H9 (cell line): ENCODE measurements around the gene LSS. TPM values are rescaled to one million over a fixed set of nuclear protein-coding genes. Genes with fewer than 3 reads are reported as not detected.

Experiments used
- DNase-seq: peaks from one replicate; pipeline ENCODE4 v3.0.0-alpha.2; 2017
- H2AFZ ChIP-seq: one replicate; pipeline ENCODE4 v1.6.1; 2013; ENCODE audit warnings: mild to moderate bottlenecking, low read length, control low read depth, moderate library complexity
- H2AK5ac ChIP-seq: 2 replicates; pipeline ENCODE4 v1.6.1; 2013; ENCODE audit warnings: low read length, control low read depth, mixed read lengths; ENCODE audit not compliant: insufficient read length
- H2BK120ac ChIP-seq: one replicate; pipeline ENCODE4 v1.6.1; 2013; ENCODE audit warnings: low read depth, mild to moderate bottlenecking, low read length, control low read depth, inconsistent platforms; ENCODE audit not compliant: poor library complexity, severe bottlenecking
- H2BK12ac ChIP-seq: 2 replicates; pipeline ENCODE4 v1.6.1; 2013; ENCODE audit warnings: low read length, control low read depth, mixed read lengths, low read depth; ENCODE audit not compliant: insufficient read length
- H2BK15ac ChIP-seq: 2 replicates; pipeline ENCODE4 v1.6.1; 2013; ENCODE audit warnings: low read depth, low read length, control low read depth
- H2BK20ac ChIP-seq: one replicate; pipeline ENCODE4 v1.6.1; 2013; ENCODE audit warnings: low read depth, mild to moderate bottlenecking, low read length, control low read depth, inconsistent platforms; ENCODE audit not compliant: poor library complexity, severe bottlenecking
- H2BK5ac ChIP-seq: 2 replicates; pipeline ENCODE4 v1.6.1; 2013; ENCODE audit warnings: low read length, control low read depth, mixed read lengths; ENCODE audit not compliant: insufficient read length
- H3K14ac ChIP-seq: 2 replicates; pipeline ENCODE4 v1.6.1; 2013; ENCODE audit warnings: low read length, control low read depth; ENCODE audit not compliant: insufficient read depth
- H3K18ac ChIP-seq: 2 replicates; pipeline ENCODE4 v1.6.1; 2013; ENCODE audit warnings: low read depth, mild to moderate bottlenecking, mixed read lengths, low read length, control low read depth; ENCODE audit not compliant: insufficient read length
- H3K23ac ChIP-seq: 2 replicates; pipeline ENCODE4 v1.6.1; 2013; ENCODE audit warnings: low read length, control low read depth, mixed read lengths, low read depth; ENCODE audit not compliant: insufficient read length
- H3K23me2 ChIP-seq: 2 replicates; pipeline ENCODE4 v1.6.1; 2013; ENCODE audit warnings: low read depth, mild to moderate bottlenecking, mixed read lengths, low read length, control low read depth; ENCODE audit not compliant: insufficient read length, poor library complexity, severe bottlenecking
- H3K27ac ChIP-seq: 2 replicates; pipeline ENCODE4 v1.5.1; 2013; ENCODE audit warnings: low read length, control low read depth, mixed read lengths, low read depth; ENCODE audit not compliant: insufficient read length
- H3K27me3 ChIP-seq: 2 replicates; pipeline ENCODE4 v1.6.1; 2013; ENCODE audit warnings: low read length, control low read depth, inconsistent platforms; ENCODE audit not compliant: insufficient read depth
- H3K4ac ChIP-seq: 2 replicates; pipeline ENCODE4 v1.6.1; 2013; ENCODE audit warnings: low read depth, mild to moderate bottlenecking, control low read depth, inconsistent platforms, low read length, moderate library complexity
- H3K4me1 ChIP-seq: 2 replicates; pipeline ENCODE4 v1.6.1; 2013; ENCODE audit warnings: low read length, control low read depth, inconsistent platforms; ENCODE audit not compliant: insufficient read depth
- H3K4me2 ChIP-seq: 2 replicates; pipeline ENCODE4 v1.6.1; 2013; ENCODE audit warnings: low read length, control low read depth, mixed read lengths; ENCODE audit not compliant: insufficient read length, insufficient read depth
- H3K56ac ChIP-seq: 2 replicates; pipeline ENCODE4 v1.6.1; 2013; ENCODE audit warnings: low read depth, mild to moderate bottlenecking, mixed read lengths, low read length, control low read depth; ENCODE audit not compliant: insufficient read length
- H3K79me1 ChIP-seq: 2 replicates; pipeline ENCODE4 v1.6.1; 2013; ENCODE audit warnings: low read depth, mild to moderate bottlenecking, moderate library complexity, low read length, control low read depth, inconsistent platforms; ENCODE audit not compliant: insufficient read depth, poor library complexity, severe bottlenecking
- H3K79me2 ChIP-seq: 2 replicates; pipeline ENCODE4 v1.6.1; 2013; ENCODE audit warnings: low read length, control low read depth, inconsistent platforms; ENCODE audit not compliant: insufficient read depth
- H3K9ac ChIP-seq: 2 replicates; pipeline ENCODE4 v1.6.1; 2013; ENCODE audit warnings: low read length, control low read depth, mixed read lengths; ENCODE audit not compliant: insufficient read length; ENCODE audit errors: extremely low read depth
- H3K9me3 ChIP-seq: one replicate; pipeline ENCODE4 v1.6.1; 2013; ENCODE audit warnings: low read depth, low read length, inconsistent platforms; ENCODE audit not compliant: control insufficient read depth
- H3T11ph ChIP-seq: one replicate; pipeline ENCODE4 v1.6.1; 2013; ENCODE audit warnings: mild to moderate bottlenecking, low read length, control low read depth, inconsistent platforms
- H4K20me1 ChIP-seq: one replicate; pipeline ENCODE4 v1.6.1; 2013; ENCODE audit not compliant: control insufficient read depth, insufficient read length, insufficient read depth
- H4K5ac ChIP-seq: 2 replicates; pipeline ENCODE4 v1.6.1; 2013; ENCODE audit warnings: low read depth, mild to moderate bottlenecking, mixed read lengths, low read length, control low read depth; ENCODE audit not compliant: insufficient read length
- H4K8ac ChIP-seq: replicated peaks from 2 replicates; pipeline ENCODE4 v1.6.1; 2013; ENCODE audit warnings: low read length, control low read depth, mixed read lengths, low read depth; ENCODE audit not compliant: insufficient read length
- H4K91ac ChIP-seq: 2 replicates; pipeline ENCODE4 v1.6.1; 2013; ENCODE audit warnings: low read depth, mild to moderate bottlenecking, moderate library complexity, mixed read lengths, low read length, control low read depth; ENCODE audit not compliant: insufficient read length
- H3K27ac Mint-ChIP-seq, 3 experiments: 2 replicates in 2 of 3; 3 replicates in 1 of 3; pipeline ENCODE4 v1.8.0; 2020 to 2021; ENCODE audit warnings: mixed read lengths in 3 of 3, mild to moderate bottlenecking in 1 of 3, moderate library complexity in 1 of 3
- H3K27me3 Mint-ChIP-seq: 2 replicates; pipeline ENCODE4 v1.8.0; 2021; ENCODE audit warnings: low read depth, mild to moderate bottlenecking, moderate library complexity, mixed read lengths
- H3K36me3 Mint-ChIP-seq, 3 experiments: 2 replicates in 2 of 3; 3 replicates in 1 of 3; pipeline ENCODE4 v1.8.0; 2020 to 2021; ENCODE audit warnings: low read depth in 3 of 3, mixed read lengths in 3 of 3; ENCODE audit not compliant: insufficient read depth in 1 of 3
- H3K4me1 Mint-ChIP-seq, 2 experiments: 2 replicates each; pipeline ENCODE4 v1.8.0; 2020; ENCODE audit warnings: mixed read lengths in 2 of 2
- H3K4me3 Mint-ChIP-seq, 2 experiments: 2 replicates in 1 of 2; 3 replicates in 1 of 2; pipeline ENCODE4 v1.8.0; 2020 to 2021; ENCODE audit warnings: mild to moderate bottlenecking in 2 of 2, mixed read lengths in 2 of 2, moderate library complexity in 1 of 2
- H3K9me3 Mint-ChIP-seq, 2 experiments: 2 replicates in 1 of 2; 3 replicates in 1 of 2; pipeline ENCODE4 v1.8.0; 2020; ENCODE audit warnings: mild to moderate bottlenecking in 2 of 2, mixed read lengths in 2 of 2, moderate library complexity in 1 of 2
- WGBS: extraction: QIAGEN DNeasy Blood & Tissue Kit; methylation state at CpG from one replicate; pipeline ENCODE4 v1.1.7; 2013; ENCODE audit warnings: missing lambda C conversion rate, low lambda C conversion rate, mixed read lengths; ENCODE audit not compliant: insufficient read length; ENCODE audit errors: extremely low coverage; 5-methylcytosine and 5-hydroxymethylcytosine counted together
- total RNA-seq: library from RNA; stranded (reverse); gene quantifications from 2 replicates; pipeline ENCODE4 v1.2.1, GENCODE V29; 2021
- TF ChIP-seq, protein P1 (sequence below): fragments of 200-600 bp; sonication (generic); conservative IDR thresholded peaks from 3 replicates; pipeline ENCODE4 v1.8.0; 2021; ENCODE audit warnings: antibody characterized with exemption, mild to moderate bottlenecking

The LSS gene
- total RNA-seq, 1 experiment from 2014 or later: 69.2 TPM

DNA sequence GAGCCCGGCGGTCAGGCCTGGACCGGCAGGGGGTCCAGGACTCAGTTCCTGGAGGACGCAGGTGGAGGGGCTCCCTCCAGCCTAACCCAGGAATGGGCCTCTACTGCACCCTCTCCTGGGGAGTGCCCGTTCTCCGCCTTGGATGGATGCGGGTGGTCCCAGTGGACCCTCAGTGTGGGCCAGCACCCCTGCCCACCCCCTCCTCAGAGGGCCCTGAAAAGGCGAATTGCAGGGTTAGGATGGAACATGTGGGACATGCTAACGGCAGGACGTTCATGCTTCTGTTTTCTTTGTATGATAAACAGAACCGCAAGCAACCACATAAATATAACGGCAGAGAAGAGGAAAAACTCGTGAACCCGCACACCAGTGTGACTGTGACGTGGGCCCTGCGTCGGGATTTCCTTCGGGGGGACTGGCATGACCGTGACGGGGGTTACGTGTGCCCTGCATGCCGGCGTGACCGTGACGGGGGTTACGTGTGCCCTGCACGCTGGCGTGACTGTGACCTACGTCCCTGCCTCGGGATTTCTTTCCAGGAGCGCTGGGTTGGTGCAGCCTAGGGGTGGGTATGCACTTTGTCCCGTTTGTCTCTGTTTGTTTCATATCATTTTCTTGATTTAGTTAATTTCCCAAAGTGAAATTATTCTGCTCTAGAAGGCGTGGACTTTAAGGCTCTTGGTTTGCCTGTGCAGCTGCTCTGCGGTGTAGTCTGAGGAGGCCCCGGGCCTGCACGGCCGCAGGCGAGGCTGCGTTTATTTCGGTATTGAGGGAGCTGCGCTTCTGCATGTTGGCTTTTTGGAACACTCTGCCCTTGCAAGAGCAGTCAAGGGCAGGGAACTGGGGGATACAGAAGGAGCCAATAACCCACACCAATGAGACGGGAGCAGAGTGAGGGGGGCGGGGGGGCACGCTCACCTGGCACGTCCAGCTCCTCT, 76.3 kb downstream of the LSS start:
- H4K8ac ChIP-seq: no peak overlapping the region
- no peaks in the 10 kb centered on the region for H3K23me2 ChIP-seq
- no peak overlapping the region for H2AK5ac ChIP-seq
- TF ChIP-seq, protein P1, sequence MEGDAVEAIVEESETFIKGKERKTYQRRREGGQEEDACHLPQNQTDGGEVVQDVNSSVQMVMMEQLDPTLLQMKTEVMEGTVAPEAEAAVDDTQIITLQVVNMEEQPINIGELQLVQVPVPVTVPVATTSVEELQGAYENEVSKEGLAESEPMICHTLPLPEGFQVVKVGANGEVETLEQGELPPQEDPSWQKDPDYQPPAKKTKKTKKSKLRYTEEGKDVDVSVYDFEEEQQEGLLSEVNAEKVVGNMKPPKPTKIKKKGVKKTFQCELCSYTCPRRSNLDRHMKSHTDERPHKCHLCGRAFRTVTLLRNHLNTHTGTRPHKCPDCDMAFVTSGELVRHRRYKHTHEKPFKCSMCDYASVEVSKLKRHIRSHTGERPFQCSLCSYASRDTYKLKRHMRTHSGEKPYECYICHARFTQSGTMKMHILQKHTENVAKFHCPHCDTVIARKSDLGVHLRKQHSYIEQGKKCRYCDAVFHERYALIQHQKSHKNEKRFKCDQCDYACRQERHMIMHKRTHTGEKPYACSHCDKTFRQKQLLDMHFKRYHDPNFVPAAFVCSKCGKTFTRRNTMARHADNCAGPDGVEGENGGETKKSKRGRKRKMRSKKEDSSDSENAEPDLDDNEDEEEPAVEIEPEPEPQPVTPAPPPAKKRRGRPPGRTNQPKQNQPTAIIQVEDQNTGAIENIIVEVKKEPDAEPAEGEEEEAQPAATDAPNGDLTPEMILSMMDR: no peak
- no peak overlapping the region for H4K91ac ChIP-seq
- no peaks in the 10 kb centered on the region for H3K79me2 ChIP-seq
- Mint-ChIP-seq H3K4me3 (peak overlapping the region in 1 of 2 experiments; percentile 51; a peak in 1 of 5 replicates), H3K4me1 (peaks cover 6 to 11% of the 10 kb centered on the region in 2 experiments), H3K9me3 (no peaks in the 10 kb centered on the region), H3K27me3 (no peaks in the 10 kb centered on the region), H3K27ac (peak overlapping the region; percentile 83 to 87 (median 85); a peak in 4 of 7 replicates), H3K36me3 (no peaks in the 10 kb centered on the region)
- no peak overlapping the region for H2BK5ac ChIP-seq
- no peak overlapping the region for H2BK120ac ChIP-seq
- H2AFZ ChIP-seq: no peak overlapping the region
- H2BK12ac ChIP-seq: no peak overlapping the region
- H3K9ac ChIP-seq: no peak overlapping the region
- no peak overlapping the region for H3K4me2 ChIP-seq
- no peak overlapping the region for H2BK15ac ChIP-seq
- peak; percentile 24 for DNase-seq
- H2BK20ac ChIP-seq: no peak overlapping the region
- no peaks in the 10 kb centered on the region for H3K27me3 ChIP-seq
- no peak overlapping the region for H3K27ac ChIP-seq
- no peaks in the 10 kb centered on the region for H4K20me1 ChIP-seq
- H4K5ac ChIP-seq: no peak overlapping the region
- H3K14ac ChIP-seq: no peak overlapping the region; the same call in 1 of the 2 replicates
- no peak overlapping the region for H3K56ac ChIP-seq
- no peaks in the 10 kb centered on the region for H3K9me3 ChIP-seq
- no peak overlapping the region for H3T11ph ChIP-seq
- no peaks in the 10 kb centered on the region; the same call in 1 of the 2 replicates for H3K4me1 ChIP-seq
- no peak overlapping the region for H3K4ac ChIP-seq
- no peaks in the 10 kb centered on the region for H3K79me1 ChIP-seq
- no peak overlapping the region for H3K18ac ChIP-seq
- WGBS: no CpG with 5 or more reads among the region's 45 CpGs
- no peak overlapping the region for H3K23ac ChIP-seq
